HG02981 (cell line): ENCODE results near the gene PLA2G4F.

Experiments
- ATAC-seq: cut with Tn5 transposase; IDR thresholded peaks from one replicate; pipeline ENCODE4 v1.9.1; 2021; ENCODE audit warnings: mild to moderate bottlenecking, moderate library complexity; ENCODE audit not compliant: unreplicated experiment

The PLA2G4F gene

DNA sequence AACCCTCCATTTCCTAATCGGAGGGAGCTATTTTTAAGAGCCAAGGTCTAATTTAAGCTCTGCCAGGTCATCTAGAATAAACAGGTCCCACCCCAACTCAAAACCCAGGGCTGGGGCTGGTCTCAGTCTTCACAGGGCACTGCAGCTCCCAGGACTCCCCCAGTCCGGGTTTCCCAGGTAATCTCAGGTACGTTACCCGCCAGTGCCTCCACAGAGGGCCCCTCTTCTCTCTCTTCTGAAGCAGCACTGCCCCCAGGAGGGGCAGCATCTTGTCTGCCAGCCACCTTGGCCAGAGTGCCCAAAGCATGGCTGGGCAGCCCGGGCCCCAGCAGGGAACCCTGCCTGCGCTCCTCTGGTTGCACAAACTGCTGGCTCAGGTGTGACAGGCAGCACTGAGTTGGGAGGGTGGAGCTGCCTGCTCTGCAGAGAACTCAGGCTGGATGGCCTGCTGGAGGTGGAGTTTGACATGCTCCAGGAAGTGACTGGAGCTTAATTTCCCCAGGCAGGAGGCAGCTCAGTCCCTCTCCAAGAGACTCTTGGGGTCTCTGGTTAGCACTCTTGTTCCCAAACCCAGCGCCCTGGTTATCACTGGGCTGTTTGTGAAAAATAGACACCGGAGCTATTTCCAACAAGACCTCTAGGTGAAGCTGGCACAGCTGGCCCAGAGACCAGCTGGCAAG lies at the start of gene PLA2G4F:
Gene PLA2G4F (minus strand): TSS at position 394 of the 680 bp plus-strand sequence. CDS start 87 bp downstream, at position 307.
- no peak for ATAC-seq

DNA sequence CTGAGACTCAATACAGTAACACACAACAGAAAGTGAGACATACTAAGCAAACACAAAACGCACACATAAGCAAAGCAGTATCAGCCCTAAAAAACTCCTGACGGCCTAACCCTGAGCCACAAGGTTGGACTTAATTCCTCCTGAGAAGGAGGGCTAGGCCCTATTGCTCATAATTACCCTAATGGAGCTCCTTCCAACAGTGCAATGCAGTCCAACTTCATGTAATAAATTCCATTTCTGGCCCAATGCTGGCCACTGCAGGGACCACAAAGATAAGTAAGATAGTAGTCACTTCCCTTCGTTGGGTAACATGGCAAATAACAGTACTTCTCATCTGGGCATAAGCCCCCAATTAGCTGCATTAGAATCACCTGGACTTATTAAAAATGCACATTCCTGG lies 47.5 kb upstream of the PLA2G4F start:
- ATAC-seq = no peak

GRCh38 chr15:42202653-42203052 lies 46.2 kb upstream of the PLA2G4F start:
- no peak for ATAC-seq

DNA sequence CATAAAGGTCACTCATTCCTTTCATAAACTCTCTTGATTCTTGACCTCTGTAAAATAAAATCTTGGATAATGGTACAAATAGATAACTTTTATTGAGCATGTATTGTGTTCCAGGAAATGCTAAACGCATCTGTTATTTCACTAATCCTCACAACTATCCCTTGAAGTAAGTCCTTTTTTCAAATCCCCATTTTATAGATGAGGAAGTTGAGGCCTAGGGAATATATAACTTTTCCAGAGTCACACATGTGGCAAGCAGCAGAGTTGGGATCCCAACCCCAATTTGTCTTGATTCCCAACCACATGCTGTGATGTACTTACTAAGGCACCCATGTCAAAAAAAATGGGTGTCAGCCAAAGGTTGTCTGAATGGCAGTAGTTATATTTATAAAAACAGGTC lies 45.4 kb upstream of the PLA2G4F start:
- ATAC-seq = no peak

DNA sequence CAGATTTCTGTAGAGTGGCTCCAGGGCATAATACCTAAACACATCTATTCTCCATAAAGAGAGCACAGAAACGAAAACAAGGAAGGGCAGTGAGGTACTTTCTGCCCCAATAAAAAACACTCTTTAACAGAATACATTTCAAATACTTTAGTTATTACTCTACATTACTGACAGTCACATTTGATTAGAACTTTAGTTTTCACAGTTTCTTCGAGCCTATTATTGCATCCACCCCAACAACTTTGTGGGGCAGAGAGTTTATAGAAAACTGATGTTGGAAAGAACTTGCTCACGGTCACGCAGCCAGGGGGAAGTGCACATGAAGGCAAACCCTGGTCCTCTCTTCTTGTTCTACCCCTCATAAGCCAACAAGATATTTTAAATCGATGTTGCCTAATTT lies 42.7 kb upstream of the PLA2G4F start:
- no peak for ATAC-seq

DNA sequence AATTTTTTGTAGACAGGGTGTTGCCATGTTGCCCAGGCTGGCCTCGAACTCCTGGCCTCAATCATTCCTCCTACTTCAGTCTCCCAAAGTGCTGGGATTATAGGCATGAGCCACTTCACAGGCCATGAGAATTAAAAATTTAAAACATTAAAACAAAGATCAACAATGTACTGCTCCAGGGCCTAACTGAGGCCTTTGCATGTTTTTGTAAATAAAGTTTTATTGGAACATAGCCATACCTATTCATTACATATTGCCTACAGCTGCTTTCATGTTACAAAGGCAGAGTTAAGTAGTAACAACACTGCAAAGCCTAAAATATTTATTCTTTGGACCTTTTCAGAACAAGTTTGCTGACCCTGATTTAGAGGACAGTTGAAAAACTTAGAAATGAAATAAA lies 42.1 kb upstream of the PLA2G4F start:
- ATAC-seq = no peak

DNA sequence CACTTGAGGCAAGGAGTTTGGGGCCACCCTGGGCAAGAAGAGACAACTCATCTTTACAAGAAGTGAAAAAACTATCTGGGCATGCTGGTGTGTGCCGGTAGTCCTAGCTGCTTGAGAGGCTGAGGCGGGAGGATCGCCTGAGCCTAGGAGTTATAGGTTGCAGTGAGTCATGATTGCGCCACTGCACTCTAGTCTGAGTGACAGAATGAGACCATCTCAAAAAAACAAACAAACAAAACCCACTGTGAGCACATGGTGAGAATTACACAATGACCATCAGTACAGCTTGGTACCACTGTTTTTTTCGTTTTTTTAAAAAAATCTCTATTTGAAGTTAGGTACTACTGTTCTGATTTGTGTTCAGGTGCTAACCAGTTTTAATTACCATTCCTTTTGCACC lies 38.1 kb upstream of the PLA2G4F start:
- ATAC-seq = no peak

GRCh38 chr15:42193383-42193782 lies 36.9 kb upstream of the PLA2G4F start:
- no peak for ATAC-seq

DNA sequence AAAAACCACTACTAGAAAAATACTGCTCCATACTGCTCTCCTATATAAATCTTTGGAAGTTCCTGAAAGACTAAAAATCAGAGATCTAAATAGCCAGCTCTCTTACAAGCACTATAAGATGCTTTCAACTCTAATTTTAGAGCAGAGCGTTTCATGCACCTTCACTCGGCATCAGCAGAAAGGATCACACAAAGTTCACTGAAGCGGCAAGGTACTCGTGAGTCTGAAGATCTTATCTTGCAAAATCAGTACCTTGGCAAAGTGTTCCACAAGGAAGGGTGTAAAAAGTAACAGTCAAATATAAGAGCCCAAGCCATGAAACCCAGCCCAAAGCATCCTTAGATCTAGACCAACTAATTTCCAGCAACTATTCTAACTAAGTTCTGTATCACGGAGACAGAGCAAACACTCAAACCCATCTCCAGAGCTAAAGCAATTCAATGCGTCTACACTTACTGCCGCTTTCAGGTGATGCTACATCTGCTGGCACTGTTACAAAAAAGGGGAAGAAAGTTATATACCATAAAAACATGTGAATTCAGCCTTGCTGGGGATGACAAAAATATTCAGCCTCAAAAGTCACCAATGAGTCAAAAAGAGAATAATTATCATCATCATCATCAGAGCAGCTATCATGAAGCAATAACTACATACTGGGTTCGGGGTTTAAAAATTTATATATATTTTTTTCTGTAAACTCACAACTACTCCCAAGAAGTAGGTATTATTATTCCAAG lies 35.3 kb upstream of the PLA2G4F start:
- ATAC-seq = no peak

DNA sequence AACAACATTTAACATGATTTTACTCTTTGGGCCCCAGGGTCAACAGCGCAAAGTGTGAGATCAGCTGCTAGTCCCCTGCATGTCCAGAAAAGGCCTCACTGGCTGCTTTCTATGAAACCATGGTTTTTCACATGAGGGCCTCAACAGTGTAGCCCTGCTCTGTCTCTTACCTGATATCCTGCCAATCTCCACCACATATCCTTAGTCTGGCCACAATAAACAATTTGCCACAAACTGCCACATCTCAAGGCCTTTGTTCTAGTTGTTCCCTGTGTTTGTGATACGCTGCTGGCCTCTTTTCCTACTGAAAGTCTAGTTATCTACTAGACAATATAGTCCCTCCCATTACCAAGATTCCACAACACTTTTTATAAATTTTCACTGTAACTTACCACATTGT lies 33.9 kb upstream of the PLA2G4F start:
- ATAC-seq = no peak

DNA sequence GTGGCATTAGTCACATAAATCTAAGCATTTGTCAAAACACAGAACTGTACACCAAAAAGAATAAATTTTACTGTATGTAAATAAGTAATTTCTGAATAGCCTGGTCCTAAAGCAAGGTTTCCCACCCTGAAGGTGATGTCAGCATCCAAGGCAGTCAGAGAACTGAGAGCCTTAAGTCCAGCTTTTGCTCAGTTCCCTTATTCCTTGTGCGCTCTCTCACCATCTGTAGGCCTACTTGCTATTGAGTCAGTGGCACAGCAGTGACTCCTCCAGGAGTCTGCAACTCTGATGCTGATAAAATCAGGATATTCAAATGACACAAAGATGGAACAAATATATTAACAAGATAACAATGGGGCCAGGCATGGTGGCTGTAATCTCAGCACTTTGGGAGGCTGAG lies 29.4 kb upstream of the PLA2G4F start:
- no peak for ATAC-seq

DNA sequence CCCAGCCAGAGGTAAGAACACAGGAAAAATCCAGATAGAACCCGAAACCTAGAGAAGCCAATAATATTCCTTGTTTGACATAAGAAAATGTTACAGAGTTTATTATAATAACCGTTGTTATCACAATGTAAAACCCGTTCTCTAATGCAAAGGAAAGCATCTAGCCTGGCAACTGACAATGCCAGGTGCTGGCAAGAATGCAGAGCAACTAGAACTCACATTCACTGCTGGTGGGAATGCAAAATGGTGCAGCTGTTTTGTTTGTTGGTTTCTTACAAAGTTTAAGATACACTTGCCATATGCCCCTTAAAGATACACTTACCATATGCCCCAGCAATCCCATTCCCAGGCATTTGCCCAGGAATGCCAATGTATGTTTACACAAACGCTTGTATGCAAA lies 28.3 kb upstream of the PLA2G4F start:
- ATAC-seq = no peak

DNA sequence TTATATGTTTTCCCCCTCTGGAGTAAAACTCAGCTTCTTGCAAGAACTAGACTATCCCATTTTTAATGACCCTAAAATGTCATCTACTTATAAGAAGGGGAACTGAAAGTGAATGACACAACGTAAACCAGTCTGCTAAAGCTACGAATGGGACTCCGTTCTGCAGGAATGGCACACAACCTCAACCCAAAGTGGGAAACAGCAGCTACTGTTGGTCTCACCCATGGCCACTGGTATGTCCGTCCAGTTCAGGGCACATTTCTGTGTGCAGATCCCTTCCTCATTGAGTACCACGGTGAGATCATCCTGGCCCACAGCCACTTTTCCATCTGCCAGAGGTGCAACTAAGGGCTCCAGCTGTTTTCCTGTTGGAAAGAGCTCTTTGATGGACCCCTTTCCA lies 27.9 kb upstream of the PLA2G4F start:
- ATAC-seq = no peak

DNA sequence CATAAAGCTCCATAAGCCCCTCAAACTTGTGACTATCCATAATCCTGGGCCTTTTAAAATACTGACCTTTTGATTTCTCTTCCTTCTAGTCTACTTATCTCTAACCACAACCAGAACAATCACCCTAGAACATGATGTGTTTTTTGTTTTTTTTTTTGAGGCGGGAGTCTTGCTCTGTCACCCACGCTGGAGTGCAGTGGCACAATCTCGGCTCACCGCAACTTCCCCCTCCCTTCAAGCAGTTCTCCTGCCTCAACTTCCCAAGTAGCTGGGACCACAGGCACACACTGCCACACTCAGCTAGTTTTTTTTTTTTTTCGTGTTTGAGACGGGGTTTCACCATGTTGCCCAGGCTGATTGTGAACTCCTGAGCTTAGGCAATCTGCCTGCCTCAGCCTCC lies 26.5 kb upstream of the PLA2G4F start:
- ATAC-seq = no peak

DNA sequence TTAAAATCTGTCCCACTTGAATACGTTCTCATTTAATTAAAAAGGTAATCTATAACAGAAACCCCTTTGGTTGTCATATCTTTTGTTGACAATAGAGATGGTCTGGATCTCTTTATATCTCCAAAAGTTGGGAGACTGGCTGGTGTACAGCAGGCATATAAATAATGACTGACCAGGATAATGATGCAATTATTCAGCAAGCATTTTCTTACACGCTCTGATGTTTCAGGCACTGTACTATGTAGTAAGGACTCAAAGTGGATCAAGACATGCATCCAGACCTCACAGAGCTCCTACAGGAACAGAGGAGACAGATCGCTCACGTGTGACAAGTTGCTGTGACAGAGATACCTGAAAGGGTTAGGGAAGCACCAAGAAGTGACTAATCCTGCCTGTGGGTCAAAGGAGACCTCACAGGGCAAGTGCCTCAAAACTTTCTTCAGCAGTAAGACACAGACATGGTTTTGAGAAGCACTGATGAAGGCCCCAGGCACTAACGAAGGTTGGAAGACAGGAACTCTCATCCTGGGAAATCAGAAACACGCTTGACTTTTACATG lies 26.0 kb upstream of the PLA2G4F start:
- no peak for ATAC-seq

- no peak for ATAC-seq
Observed at GRCh38 chr15:42178056-42178455, 21.6 kb upstream of the PLA2G4F start.

- no peak for ATAC-seq
Observed at GRCh38 chr15:42175671-42176070, 19.2 kb upstream of the PLA2G4F start.

DNA sequence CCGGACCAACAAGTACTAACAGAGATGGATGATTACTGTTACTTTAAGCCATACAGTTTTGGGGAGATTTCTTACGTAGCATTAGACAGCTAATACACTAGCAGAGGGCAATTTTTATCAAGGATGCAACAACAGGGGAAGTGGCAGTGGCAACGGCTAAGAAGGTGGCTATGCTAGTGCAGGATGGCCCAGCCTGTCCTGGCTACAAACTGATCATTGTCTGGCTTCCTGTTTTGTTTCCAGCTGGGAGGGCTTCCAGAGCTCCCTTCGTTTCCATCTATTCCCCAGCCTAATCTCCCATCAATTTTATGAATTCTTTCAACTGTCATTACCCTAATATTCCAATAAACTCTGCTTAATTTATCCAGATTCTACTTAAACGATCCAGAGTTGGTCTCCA lies 16.0 kb upstream of the PLA2G4F start:
- ATAC-seq = no peak

GRCh38 chr15:42171795-42172194 lies 15.4 kb upstream of the PLA2G4F start:
- ATAC-seq = no peak

DNA sequence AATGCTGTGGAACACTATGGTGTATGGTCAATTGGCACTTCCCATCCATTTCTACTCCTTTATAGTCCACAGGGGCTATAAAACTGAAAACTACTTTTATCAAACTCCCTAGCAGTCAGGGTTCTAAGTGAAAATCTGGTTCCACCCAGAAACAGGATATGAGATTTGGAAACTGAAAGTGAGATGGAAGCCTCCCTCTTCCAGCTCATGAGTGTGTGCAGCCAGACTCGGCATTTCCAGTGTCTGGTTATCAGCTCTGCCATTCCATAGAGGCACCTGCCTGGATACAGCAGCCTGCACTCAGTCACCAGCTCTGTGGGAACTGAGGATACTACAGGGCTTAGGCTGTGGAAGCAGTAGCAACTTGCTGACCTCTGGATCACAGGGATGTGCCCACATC lies 14.7 kb upstream of the PLA2G4F start:
- no peak for ATAC-seq

DNA sequence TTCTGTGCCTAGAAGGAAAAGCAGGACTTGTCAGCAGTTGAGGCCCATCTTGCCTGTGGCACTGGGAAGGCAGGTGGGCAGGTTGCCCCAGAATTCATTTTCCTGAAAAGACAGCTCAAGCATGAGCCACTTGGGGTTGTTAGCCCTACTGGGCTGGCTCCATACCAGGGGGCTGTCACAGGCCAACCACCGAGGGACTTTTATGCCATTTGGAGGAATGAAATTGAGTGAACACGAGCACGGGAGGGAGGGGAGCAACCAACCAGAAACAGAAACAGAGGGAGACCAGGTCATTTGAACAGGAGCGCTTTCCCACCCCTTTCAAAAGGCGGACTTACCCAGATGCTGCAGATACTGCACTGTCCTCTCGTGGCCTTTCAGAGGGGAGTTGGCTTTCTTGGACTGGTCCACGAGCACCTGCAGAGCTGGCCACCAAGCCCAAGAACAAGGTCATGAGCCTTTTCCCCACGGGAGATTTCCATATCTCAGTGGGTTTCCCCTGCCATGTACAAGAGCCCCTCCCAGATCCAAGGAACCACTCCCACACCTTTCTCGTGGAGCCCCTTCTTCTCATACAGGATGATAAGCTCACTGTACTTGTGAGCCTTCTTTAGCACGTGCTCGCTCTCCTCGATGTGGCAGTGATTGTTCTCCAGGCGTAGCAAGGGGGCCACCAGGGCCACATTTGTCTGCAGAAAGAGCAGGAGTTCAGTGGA lies 9.9 kb upstream of the PLA2G4F start:
- ATAC-seq = no peak

DNA sequence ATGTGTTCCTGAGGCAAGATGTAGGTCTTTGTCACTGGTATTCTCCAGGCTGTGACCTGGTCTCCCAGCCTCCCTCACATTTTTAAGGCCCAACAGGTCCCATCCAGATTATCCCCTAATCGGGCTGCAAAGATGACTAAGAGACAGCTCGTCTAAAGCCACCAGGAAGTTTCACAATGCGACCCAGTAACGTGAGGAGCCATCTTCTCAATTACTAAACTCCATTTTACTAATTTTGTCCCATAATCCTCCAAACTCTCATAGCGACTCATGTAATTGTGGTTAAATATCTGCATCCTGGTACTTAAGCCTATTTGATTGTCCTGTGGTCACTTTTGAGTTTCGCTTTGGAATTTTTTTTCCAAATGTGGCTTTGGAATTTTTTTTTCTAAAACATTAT lies 8.7 kb upstream of the PLA2G4F start:
- no peak for ATAC-seq
